Measurements from ENCODE around the gene ENAH.

- TF ChIP-seq, protein P1, sequence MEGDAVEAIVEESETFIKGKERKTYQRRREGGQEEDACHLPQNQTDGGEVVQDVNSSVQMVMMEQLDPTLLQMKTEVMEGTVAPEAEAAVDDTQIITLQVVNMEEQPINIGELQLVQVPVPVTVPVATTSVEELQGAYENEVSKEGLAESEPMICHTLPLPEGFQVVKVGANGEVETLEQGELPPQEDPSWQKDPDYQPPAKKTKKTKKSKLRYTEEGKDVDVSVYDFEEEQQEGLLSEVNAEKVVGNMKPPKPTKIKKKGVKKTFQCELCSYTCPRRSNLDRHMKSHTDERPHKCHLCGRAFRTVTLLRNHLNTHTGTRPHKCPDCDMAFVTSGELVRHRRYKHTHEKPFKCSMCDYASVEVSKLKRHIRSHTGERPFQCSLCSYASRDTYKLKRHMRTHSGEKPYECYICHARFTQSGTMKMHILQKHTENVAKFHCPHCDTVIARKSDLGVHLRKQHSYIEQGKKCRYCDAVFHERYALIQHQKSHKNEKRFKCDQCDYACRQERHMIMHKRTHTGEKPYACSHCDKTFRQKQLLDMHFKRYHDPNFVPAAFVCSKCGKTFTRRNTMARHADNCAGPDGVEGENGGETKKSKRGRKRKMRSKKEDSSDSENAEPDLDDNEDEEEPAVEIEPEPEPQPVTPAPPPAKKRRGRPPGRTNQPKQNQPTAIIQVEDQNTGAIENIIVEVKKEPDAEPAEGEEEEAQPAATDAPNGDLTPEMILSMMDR (conservative IDR thresholded peaks at IDR 0.05 in 1 of 2, IDR thresholded peaks at IDR 0.05 in 1 of 2; ENCODE audit: low read depth in 1 of 2, low read length in 2 of 2), result no peak
- no peak for TF ChIP-seq EZH2 (IDR thresholded peaks at IDR 0.05; ENCODE audit: low read length, missing control alignments)
Observed at GRCh38 chr1:225533238-225533637, 119.7 kb downstream of the ENAH start.

Measured in fibroblast of lung (primary cell).